Testis (tissue), 3 donors: ENCODE measurements around the gene ARSJ. TPM values are rescaled to one million over a fixed set of nuclear protein-coding genes. Genes with fewer than 3 reads are reported as not detected.

Experiments
- DNase-seq: peaks from one replicate; pipeline ENCODE4 v3.0.0-alpha.2; 2019
- H3K27ac ChIP-seq, 2 donors: fragments of 200-600 bp; sonication (generic); one replicate each; pipeline ENCODE4 v1.5.1; 2019
- H3K27me3 ChIP-seq: fragments of 200-600 bp; sonication (generic); one replicate; pipeline ENCODE4 v1.5.1; 2019
- H3K36me3 ChIP-seq: fragments of 200-600 bp; sonication (generic); one replicate; pipeline ENCODE4 v1.5.1; 2017; ENCODE audit warnings: low read depth; ENCODE audit errors: missing control alignments
- H3K4me1 ChIP-seq: fragments of 200-600 bp; sonication (generic); one replicate; pipeline ENCODE4 v1.5.1; 2019
- H3K4me3 ChIP-seq, 2 donors: fragments of 200-600 bp; sonication (generic); one replicate each; pipeline ENCODE4 v1.5.1; 2017 to 2019
- H3K9me3 ChIP-seq: fragments of 200-600 bp; sonication (generic); one replicate; pipeline ENCODE4 v1.5.1; 2017
- POLR2A ChIP-seq: fragments of 450-650 bp; IDR thresholded peaks from one replicate; pipeline ENCODE4 v1.6.1; 2017; ENCODE audit warnings: antibody characterized with exemption, mild to moderate bottlenecking, moderate library complexity
- WGBS, 2 donors: methylation state at CpG; one replicate each; pipeline ENCODE4 v1.1.5; 2018; 5-methylcytosine and 5-hydroxymethylcytosine counted together
- intact Hi-C: fragments of 100-400 bp; cut with DNase I; formaldehyde crosslinking; loops from one replicate; pipeline ENCODE4 v1.15.1; 2023; ENCODE audit warnings: low total_unique reads
- polyA plus RNA-seq: library from polyadenylated mRNA; stranded (reverse); fragments of 350-450 nt; fragmentation: Illumina TruSeq; extraction: RNeasy Lipid Tissue Mini Kit (QIAGEN cat#74804); gene quantifications from one replicate; pipeline ENCODE4 v1.2.3, GENCODE V29; 2014; ENCODE audit warnings: low read depth, low replicate concordance; ENCODE audit not compliant: insufficient read depth
- total RNA-seq, 2 donors: library from RNA; depleted of rRNA; stranded (reverse); fragments of >200 nt; gene quantifications; one replicate each; pipeline ENCODE4 v1.2.3, GENCODE V29; 2016
- TF ChIP-seq, protein P1 (sequence below), 3 experiments: fragments of 450-650 bp in 2 of 3; fragments of 200-600 bp in 1 of 3; sonication (generic) in 1 of 3; IDR thresholded peaks; one replicate each; pipeline ENCODE4 v1.5.1; 2016 to 2019; ENCODE audit warnings: antibody characterized with exemption in 3 of 3, mild to moderate bottlenecking in 2 of 3, moderate library complexity in 1 of 3

The ARSJ gene
- total and polyA plus RNA-seq, 3 donors from 2014 or later, result 0.55 to 1.6 (median 0.74) TPM

DNA sequence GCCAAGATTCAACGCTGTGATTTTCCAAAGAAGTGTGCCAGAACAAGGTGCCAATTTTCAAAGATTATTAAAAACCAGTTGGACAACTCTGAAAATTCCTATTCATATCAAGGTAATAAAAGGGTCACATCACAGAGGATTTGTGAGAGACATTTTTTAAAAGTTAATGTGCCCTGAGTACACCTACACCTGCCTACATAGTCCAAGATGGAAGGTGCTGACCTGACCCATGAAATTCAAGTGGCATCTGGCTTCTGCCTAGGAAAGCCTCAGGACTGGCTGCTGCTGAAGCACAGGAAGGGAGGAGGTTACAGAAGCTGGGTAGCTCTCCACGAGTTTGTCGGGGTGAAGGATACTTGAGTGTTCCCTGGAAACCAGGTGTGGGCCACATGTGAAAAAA, 11.4 kb upstream of the ARSJ start:
- H3K9me3 ChIP-seq, result no peaks in the 10 kb centered on the region
- DNase-seq, result no peak
- H3K27ac ChIP-seq, result no peak overlapping the region
- TF ChIP-seq, protein P1, sequence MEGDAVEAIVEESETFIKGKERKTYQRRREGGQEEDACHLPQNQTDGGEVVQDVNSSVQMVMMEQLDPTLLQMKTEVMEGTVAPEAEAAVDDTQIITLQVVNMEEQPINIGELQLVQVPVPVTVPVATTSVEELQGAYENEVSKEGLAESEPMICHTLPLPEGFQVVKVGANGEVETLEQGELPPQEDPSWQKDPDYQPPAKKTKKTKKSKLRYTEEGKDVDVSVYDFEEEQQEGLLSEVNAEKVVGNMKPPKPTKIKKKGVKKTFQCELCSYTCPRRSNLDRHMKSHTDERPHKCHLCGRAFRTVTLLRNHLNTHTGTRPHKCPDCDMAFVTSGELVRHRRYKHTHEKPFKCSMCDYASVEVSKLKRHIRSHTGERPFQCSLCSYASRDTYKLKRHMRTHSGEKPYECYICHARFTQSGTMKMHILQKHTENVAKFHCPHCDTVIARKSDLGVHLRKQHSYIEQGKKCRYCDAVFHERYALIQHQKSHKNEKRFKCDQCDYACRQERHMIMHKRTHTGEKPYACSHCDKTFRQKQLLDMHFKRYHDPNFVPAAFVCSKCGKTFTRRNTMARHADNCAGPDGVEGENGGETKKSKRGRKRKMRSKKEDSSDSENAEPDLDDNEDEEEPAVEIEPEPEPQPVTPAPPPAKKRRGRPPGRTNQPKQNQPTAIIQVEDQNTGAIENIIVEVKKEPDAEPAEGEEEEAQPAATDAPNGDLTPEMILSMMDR (IDR thresholded peaks at IDR 0.05), result no peak
- TF ChIP-seq POLR2A, result no peak
- no peaks in the 10 kb centered on the region for H3K36me3 ChIP-seq
- H3K4me1 ChIP-seq, result no peaks in the 10 kb centered on the region
- 66 to 69% methylated on average over 3 of the region's 3 CpGs for WGBS, 2 donors
- intact Hi-C loops, result no loop called here
- H3K27me3 ChIP-seq, result no peaks in the 10 kb centered on the region
- H3K4me3 ChIP-seq, result no peak overlapping the region

DNA sequence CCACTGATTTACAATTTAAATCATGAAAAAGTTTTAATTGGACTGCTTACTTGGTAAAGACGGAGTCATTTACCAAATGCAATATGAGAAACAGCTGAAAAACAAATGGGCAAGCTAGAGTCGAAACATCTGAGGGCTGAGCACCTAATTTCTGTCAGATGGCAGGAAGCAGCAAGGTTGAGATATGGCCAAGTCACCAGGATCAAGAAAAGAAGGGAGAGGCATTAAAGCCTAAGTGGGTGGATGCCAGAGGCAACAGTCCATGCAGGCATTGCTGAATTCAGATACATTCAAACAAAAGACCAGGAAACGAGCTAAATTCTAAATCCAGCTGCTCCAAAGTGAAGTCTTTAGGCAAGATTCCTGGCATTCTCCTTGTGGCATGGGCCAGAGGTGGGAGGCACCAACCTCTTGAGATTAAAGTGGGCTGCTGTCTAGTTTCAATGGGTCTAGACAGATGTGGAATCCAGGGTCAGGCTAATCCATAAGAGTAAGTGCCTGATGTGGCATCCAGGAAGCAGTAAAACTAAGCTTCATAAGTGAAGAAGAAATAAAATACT, 8.0 kb upstream of the ARSJ start:
- no peaks in the 10 kb centered on the region for H3K4me1 ChIP-seq
- no peak overlapping the region for H3K27ac ChIP-seq
- H3K36me3 ChIP-seq, result no peaks in the 10 kb centered on the region
- no peak for TF ChIP-seq POLR2A
- TF ChIP-seq, protein P1 (IDR thresholded peaks at IDR 0.05), result no peak
- H3K9me3 ChIP-seq, result no peaks in the 10 kb centered on the region
- intact Hi-C loops, result no loop called here
- WGBS, 2 donors, result 87 to 89% methylated on average over 3 of the region's 3 CpGs
- no peak for DNase-seq
- H3K4me3 ChIP-seq, result no peak overlapping the region
- H3K27me3 ChIP-seq, result no peaks in the 10 kb centered on the region

DNA sequence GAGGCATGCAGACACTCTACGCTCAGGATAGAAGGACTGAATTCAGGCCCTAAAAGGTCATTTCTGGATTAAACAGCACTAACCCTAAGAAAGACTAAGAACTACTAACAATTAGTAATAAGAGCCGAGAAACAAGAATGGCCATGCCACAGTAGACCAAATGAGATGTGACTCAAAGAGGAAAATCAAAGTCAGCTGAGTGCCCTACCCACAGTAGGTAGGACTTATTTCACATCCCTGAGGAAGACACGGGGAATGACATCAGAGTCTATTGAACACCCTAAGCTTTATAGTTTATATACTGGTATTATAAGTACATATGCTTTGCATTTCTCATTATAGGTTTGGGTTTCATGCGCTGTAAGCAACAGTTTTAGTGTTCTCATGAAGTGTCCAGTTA, 2.7 kb upstream of the ARSJ start:
- intact Hi-C loops, result no loop called here
- H3K9me3 ChIP-seq, result no peaks in the 10 kb centered on the region
- H3K4me1 ChIP-seq, result no peaks in the 10 kb centered on the region
- H3K4me3 ChIP-seq, result no peak overlapping the region
- WGBS, 2 donors, result 94 to 96% methylated on average over 4 of the region's 4 CpGs
- TF ChIP-seq, protein P1 (IDR thresholded peaks at IDR 0.05), result no peak
- no peak for TF ChIP-seq POLR2A
- DNase-seq, result no peak
- H3K27ac ChIP-seq, result no peak overlapping the region
- no peaks in the 10 kb centered on the region for H3K27me3 ChIP-seq
- H3K36me3 ChIP-seq, result no peaks in the 10 kb centered on the region

DNA sequence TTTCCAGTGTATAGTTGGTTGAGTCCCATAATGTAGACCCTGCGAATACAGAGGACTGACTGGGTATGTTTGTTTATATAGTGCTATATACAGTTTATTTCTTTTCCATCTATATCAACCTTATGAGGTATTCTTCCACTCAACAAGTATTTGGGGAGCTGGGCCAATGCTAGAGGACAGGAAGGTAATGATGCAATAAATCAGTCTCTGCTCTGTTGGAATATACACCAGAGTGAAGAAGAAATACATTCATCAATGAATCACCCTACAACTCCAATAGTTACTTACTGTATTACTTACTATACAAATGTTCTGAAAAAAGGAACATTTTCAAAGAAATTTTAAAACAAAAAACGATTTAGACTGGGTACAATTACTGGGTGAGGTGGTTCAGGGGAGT, 2.1 kb upstream of the ARSJ start:
- no peak overlapping the region for H3K4me3 ChIP-seq
- no peak for DNase-seq
- H3K27me3 ChIP-seq, result no peaks in the 10 kb centered on the region
- intact Hi-C loops, result no loop called here
- WGBS, 2 donors, result 90 to 91% methylated on average over 2 of the region's 2 CpGs
- no peak overlapping the region for H3K27ac ChIP-seq
- H3K4me1 ChIP-seq, result no peaks in the 10 kb centered on the region
- TF ChIP-seq POLR2A, result no peak
- TF ChIP-seq, protein P1 (IDR thresholded peaks at IDR 0.05), result no peak
- no peaks in the 10 kb centered on the region for H3K9me3 ChIP-seq
- no peaks in the 10 kb centered on the region for H3K36me3 ChIP-seq

DNA sequence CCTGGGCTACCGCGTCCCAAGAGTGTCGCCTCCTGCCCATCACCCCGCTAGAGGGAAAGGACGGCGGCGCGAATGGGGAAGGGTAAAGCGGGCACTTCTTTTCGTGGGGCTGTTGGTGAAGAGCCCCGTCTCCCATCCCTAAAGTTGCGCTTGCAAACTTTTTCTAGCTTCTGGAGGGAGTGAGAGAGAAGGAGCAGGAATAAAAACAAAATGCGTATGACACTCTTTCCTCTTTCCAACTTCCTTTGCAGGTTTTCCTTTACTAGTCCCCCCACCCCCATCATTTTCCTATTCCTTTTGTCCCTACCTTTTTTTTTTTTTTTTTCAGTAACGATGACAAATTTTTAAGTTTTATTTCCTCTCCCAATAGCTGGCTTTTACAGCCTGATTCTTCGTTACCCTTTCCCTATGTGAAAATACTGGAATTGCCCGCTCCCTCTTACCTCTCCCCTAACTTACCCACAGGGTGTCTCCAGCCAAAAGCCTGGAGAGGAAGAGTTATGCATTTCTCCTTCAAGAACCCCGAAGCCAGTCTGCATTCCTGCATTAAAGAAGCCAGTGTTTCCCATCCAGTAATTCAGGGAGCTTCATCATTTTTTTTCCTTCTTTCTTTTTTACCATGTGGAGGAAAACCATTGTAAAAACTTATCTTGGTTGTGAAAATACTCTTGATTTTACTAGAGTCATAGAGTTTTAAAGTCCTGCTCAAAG, 613 bp upstream of the ARSJ start:
- WGBS, 2 donors, result 1 to 4% methylated on average over 12 to 17 of the region's 17 CpGs

More for the DNA sequence above, 613 bp upstream of the ARSJ start:
- H3K4me1 ChIP-seq, result no peaks in the 10 kb centered on the region
- H3K9me3 ChIP-seq, result no peaks in the 10 kb centered on the region
- H3K27ac ChIP-seq, result peak overlapping the region; percentile 53 to 81
- H3K36me3 ChIP-seq, result no peaks in the 10 kb centered on the region
- peak overlapping the region; percentile 57 to 75 for H3K4me3 ChIP-seq
- H3K27me3 ChIP-seq, result no peaks in the 10 kb centered on the region
- intact Hi-C loops, result no loop called here
- TF ChIP-seq, protein P1 (IDR thresholded peaks at IDR 0.05), result no peak
- no peak for TF ChIP-seq POLR2A
- no peak for DNase-seq
